ENCODE measurements around the gene RERE. TPM values are rescaled to one million over a fixed set of nuclear protein-coding genes. Genes with fewer than 3 reads are reported as not detected.

Gene RERE
- total RNA-seq, 2 donors from 2014 or later = 96.0 to 105 TPM

DNA sequence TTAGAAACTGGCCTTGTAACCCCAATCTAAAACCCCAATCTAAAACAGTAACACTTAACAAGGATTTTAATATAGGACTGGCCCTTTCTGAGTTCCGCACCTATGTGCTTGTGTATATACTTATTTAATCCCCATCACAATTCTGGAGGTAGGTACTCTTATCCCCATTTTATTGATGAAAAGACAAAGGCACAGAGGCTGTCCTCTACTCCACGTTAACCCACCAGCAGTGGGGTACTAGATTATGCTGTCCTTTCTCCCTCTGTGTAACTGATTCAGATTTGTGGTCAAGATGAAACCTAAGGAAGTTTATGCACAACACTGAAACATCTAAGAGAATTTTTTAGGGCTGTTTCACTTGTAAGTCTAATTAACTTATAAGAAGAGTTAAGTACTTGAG, 175.3 kb downstream of the RERE start:
- no peaks in the 10 kb centered on the region for H3K27me3 ChIP-seq
- H3K4me3 ChIP-seq = no peak overlapping the region
- H3K9ac ChIP-seq (ENCODE audit: low read depth in 2 of 2, low read length in 2 of 2) = no peak overlapping the region
- H3K27ac ChIP-seq = no peak overlapping the region
- no peaks in the 10 kb centered on the region for H3K9me3 ChIP-seq
- TF ChIP-seq, protein P1, sequence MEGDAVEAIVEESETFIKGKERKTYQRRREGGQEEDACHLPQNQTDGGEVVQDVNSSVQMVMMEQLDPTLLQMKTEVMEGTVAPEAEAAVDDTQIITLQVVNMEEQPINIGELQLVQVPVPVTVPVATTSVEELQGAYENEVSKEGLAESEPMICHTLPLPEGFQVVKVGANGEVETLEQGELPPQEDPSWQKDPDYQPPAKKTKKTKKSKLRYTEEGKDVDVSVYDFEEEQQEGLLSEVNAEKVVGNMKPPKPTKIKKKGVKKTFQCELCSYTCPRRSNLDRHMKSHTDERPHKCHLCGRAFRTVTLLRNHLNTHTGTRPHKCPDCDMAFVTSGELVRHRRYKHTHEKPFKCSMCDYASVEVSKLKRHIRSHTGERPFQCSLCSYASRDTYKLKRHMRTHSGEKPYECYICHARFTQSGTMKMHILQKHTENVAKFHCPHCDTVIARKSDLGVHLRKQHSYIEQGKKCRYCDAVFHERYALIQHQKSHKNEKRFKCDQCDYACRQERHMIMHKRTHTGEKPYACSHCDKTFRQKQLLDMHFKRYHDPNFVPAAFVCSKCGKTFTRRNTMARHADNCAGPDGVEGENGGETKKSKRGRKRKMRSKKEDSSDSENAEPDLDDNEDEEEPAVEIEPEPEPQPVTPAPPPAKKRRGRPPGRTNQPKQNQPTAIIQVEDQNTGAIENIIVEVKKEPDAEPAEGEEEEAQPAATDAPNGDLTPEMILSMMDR (IDR thresholded peaks at IDR 0.05) = no peak
- DNase-seq = no peak
- H3K36me3 ChIP-seq = no peaks in the 10 kb centered on the region
- no peaks in the 10 kb centered on the region for H3K4me1 ChIP-seq
- intact Hi-C loops (cut with DNase I) = no loop called here

DNA sequence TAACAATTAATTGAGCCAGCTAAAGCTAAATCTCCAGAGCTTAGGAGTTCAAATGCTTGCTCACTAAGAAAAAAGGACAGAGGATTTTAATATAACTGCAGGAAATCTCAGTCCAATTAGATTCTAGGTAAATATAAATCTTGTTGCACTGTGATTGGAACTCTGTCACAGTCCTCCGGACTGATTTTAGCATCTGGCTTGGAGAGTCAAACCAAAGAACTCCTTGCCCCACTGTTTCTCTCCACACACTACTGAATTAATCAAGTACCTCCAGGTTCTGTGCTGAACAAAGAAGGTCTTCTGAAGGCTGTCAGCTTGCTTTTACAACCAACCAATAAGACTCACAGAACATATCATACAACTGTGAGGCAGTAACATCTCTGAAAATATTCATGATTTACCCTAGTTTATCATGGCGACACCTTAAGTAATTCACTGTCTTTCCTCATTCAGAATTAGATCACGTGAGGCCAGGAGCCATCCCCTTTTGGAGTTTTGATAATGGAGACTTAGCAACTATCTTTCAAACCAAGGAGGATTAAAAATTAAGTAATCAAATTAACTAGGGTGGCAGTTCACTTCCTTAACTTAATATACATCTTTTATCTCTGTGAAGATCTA, 176.0 kb downstream of the RERE start:
- H3K4me1 ChIP-seq = no peaks in the 10 kb centered on the region
- H3K27me3 ChIP-seq = no peaks in the 10 kb centered on the region
- intact Hi-C loops (cut with DNase I) = no loop called here
- H3K4me3 ChIP-seq = no peak overlapping the region
- no peak overlapping the region for H3K27ac ChIP-seq
- no peaks in the 10 kb centered on the region for H3K36me3 ChIP-seq
- TF ChIP-seq, protein P1 (IDR thresholded peaks at IDR 0.05) = no peak
- no peak for DNase-seq
- no peak overlapping the region for H3K9ac ChIP-seq (ENCODE audit: low read depth in 2 of 2, low read length in 2 of 2)
- H3K9me3 ChIP-seq = no peaks in the 10 kb centered on the region

DNA sequence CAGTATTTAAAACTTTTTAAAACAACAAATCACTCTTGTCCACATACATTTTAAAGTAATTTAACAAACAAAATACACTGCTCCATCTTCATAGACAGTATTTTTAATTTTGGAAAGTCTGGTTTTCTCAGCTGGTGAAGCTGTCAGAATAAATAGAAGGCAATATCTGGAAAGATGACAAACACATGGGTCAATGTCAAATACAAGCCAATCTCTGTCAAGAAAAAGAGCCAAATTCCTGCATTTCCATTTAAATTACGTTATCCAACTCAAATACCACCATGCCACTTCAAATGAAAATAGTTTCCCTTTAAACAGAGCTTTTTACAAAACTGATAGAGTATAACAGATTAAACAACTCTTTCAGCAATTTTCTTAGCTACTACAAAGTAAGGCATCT, 176.5 kb downstream of the RERE start:
- intact Hi-C loops (cut with DNase I) = no loop called here
- no peaks in the 10 kb centered on the region for H3K4me1 ChIP-seq
- DNase-seq = no peak
- no peaks in the 10 kb centered on the region for H3K27me3 ChIP-seq
- no peak overlapping the region for H3K27ac ChIP-seq
- H3K4me3 ChIP-seq = no peak overlapping the region
- H3K9ac ChIP-seq (ENCODE audit: low read depth in 2 of 2, low read length in 2 of 2) = no peak overlapping the region
- TF ChIP-seq, protein P1 (IDR thresholded peaks at IDR 0.05) = no peak
- no peaks in the 10 kb centered on the region for H3K36me3 ChIP-seq
- H3K9me3 ChIP-seq = no peaks in the 10 kb centered on the region

DNA sequence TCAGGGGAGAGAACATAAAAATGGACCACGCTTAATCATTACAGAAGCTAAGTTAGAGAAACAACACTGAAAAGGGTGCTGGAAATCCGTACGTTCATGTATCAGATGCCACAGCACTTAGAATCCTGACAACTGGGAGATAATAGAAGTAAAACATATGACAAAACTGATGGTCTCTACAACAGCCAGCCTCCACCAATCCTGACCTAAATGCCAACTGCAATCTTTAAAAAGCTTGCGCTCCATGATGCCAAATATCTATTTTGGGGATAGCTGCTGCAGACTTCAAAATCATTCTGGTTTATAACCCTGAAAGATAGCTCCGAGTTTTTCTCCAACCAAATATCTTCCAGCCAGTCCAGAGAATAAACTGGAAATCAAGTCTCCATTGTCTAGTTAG, 178.3 kb downstream of the RERE start:
- Histone ChIP-seq H3K36me3 (no peaks in the 10 kb centered on the region), H3K4me3 (no peak overlapping the region), H3K4me1 (no peaks in the 10 kb centered on the region), H3K9ac (ENCODE audit: low read depth in 2 of 2, low read length in 2 of 2) (no peak overlapping the region), H3K9me3 (no peaks in the 10 kb centered on the region), H3K27ac (no peak overlapping the region), H3K27me3 (no peaks in the 10 kb centered on the region)
- TF ChIP-seq, protein P1 (IDR thresholded peaks at IDR 0.05) = no peak
- intact Hi-C loops (cut with DNase I) = no loop called here
- no peak for DNase-seq

DNA sequence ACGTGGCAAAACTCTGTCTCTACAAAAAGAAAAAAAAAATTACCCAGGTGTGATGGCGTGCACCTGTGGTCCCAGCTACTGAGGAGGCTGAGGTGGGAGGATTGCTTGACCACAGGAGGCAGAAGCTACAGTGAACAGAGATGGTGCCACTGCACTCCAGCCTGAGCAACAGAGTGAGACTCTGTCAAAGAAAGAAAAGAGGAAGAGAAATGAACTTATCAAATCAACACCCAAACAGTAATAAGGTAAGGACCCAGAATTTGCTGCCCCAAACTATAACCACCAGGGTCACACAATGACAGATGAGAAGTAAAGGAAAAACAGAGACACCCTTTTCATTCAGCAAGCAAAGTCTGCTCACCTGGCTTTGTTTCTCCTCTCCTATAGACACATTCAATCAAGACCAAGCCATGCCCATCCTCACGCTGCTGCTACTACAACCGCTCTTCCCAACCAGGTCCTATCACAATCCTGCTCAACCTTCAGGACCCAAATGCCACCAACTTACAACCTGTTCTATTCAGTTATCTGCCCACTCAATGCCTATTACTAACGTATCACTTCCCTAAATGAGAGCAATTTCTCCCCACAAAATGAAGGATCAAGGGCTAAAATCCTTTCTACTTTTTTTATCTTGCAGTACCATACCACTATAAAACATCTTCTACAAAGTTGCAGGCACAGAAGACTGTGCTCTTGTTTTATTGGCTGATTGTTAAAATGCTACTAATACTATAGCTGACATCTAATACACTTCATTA, 183.5 kb downstream of the RERE start:
- Histone ChIP-seq H3K27ac (no peak overlapping the region), H3K4me3 (no peak overlapping the region), H3K9me3 (no peaks in the 10 kb centered on the region), H3K36me3 (no peaks in the 10 kb centered on the region), H3K4me1 (no peaks in the 10 kb centered on the region), H3K9ac (ENCODE audit: low read depth in 2 of 2, low read length in 2 of 2) (no peak overlapping the region), H3K27me3 (no peaks in the 10 kb centered on the region)
- TF ChIP-seq, protein P1 (IDR thresholded peaks at IDR 0.05) = no peak
- intact Hi-C loops (cut with DNase I) = no loop called here
- DNase-seq = no peak
